Mesodermal cell (in vitro differentiated cells): ENCODE measurements around the gene LYZ.

ENCODE experiments used
- H3K27ac ChIP-seq: 2 replicates; pipeline ENCODE4 v1.7.0; 2013; ENCODE audit warnings: mild to moderate bottlenecking, low read depth, low read length, moderate library complexity; ENCODE audit not compliant: severe bottlenecking
- H3K36me3 ChIP-seq: 2 replicates; pipeline ENCODE4 v1.7.1; 2013; ENCODE audit warnings: mild to moderate bottlenecking, low read length, moderate library complexity; ENCODE audit not compliant: control insufficient read depth, insufficient read depth
- H3K4me1 ChIP-seq: one replicate; pipeline ENCODE4 v1.7.1; 2013; ENCODE audit warnings: mild to moderate bottlenecking, low read length; ENCODE audit not compliant: insufficient read depth, control insufficient read depth, poor library complexity, severe bottlenecking
- H3K4me3 ChIP-seq: 2 replicates; pipeline ENCODE4 v1.7.0; 2013; ENCODE audit warnings: low read length, control low read depth, mild to moderate bottlenecking; ENCODE audit not compliant: insufficient read depth, poor library complexity, severe bottlenecking; ENCODE audit errors: extremely low read depth
- H3K9me3 ChIP-seq: 2 replicates; pipeline ENCODE4 v1.7.1; 2013; ENCODE audit warnings: mild to moderate bottlenecking, low read length, moderate library complexity; ENCODE audit not compliant: control insufficient read depth
- WGBS, 2 experiments: methylation state at CpG; one replicate each; pipeline ENCODE4 v1.1.5; 2013; ENCODE audit warnings: missing lambda C conversion rate in 2 of 2; ENCODE audit not compliant: insufficient coverage in 2 of 2; 5-methylcytosine and 5-hydroxymethylcytosine counted together

LYZ gene

DNA sequence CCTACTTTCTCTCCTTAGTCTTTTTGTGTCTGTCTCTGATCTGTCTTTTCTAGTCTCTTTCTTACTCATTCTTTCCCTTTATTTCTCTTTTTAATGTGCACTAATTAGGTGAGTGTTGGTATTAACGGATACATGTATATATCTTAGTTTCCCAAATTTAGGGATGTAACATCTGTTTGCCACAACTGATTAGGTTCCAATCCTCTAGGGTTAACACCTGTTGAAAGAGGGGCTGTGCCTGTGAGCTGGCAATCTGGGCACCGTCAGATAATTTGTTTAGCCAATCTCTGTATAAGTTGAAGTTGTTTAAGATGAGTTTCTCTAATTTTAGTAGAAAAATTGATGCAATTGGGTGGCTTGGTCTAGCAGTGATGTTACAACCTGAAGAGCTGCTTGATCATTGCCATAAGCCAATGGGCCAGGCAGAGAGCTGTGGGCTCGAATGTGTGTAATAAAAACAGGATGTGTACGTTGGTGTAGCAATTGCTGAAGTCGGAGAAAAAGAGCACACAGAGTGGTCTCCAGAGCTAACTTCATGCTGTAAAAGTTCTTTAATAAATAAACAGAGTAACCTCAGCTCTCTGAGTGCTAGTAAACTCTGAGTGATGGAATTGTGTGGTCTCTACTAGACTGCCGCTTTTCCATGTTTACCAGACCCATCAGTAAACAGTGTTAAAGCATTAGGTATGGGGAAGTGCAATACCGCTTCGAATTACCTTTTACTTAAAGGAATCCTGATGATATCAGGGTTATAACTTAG is 18.3 kb upstream of the LYZ start:
- Histone ChIP-seq H3K27ac (no peak overlapping the region), H3K9me3 (no peaks in the 10 kb centered on the region), H3K4me1 (peaks cover 12% of the 10 kb centered on the region), H3K4me3 (no peak overlapping the region), H3K36me3 (no peaks in the 10 kb centered on the region)
- WGBS, 2 experiments: 80 to 86% methylated on average over 3 to 4 of the region's 8 CpGs

DNA sequence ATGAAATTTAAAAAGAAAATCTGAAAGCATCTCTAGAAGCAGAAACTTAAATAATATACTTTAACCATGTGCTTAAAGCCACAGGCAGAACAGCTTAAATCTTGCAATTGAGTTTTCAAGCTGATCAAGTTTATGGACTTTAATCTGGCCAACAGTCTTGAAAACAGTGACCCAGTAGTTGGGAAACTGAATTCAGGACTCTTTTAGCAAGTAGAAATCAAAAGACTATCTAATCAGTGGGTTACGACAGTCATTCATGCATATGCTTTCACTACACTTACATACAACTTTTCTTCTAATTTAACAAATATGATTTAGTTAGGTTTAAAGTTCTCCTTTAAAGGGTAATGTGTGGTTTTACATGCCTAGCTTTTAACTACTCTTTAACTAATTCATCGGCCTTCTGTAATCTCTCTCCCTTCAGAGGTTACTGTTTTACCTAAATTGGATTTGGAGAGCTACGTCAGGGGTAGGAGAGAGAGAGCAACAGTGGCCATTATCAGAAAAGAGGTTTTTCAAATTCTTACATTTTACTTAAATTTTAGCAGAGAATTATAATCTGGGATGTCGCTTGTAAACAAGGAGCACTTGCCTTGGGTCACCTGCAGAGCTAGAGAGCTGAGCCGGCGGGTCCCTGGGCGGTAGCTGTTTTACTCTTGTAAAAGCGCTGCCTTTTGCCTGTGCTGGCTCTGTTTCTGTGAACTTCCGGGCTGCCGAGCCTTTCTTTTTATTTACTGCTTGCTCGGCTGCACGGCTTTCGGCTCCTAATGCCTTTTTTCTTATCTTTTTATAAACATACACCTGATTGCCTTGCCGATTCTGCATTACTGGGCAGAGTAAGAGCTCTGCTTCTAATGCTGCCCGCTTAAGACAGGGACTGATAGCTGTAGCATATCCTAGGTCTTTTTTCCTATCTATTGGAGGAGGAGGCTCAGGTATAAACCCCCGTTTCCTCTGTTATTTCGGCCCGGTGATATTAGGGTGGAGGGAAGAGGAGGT is 17.4 kb upstream of the LYZ start:
- H3K4me3 ChIP-seq: peak overlapping the region; percentile 18
- no peak overlapping the region for H3K27ac ChIP-seq
- peaks cover 12% of the 10 kb centered on the region for H3K4me1 ChIP-seq
- H3K9me3 ChIP-seq: no peaks in the 10 kb centered on the region
- WGBS, 2 experiments: 11 to 16% methylated on average over 13 of the region's 18 CpGs
- no peaks in the 10 kb centered on the region for H3K36me3 ChIP-seq

DNA sequence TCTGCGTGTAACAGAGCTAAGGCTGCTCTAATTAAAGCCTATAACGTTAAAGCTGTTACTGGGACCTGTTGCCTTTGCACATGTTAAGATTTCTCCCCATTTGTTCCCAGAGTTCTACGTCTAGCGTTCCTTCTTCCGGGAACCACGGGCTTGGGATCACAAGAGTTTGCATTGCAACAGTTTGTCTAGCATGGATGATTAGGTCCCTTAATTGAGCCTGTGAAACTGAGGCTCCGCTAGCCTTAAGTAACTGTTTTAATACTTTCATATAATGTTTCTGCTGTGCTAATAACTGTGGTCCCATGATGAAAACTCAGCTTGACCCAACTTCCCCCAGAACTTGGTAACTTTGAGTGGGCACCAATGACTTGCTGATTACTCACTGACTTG is 16.7 kb upstream of the LYZ start:
- no peaks in the 10 kb centered on the region for H3K36me3 ChIP-seq
- no peak overlapping the region for H3K4me3 ChIP-seq
- peaks cover 12% of the 10 kb centered on the region for H3K4me1 ChIP-seq
- WGBS, 2 experiments: 42 to 80% methylated on average over 4 to 7 of the region's 7 CpGs
- H3K27ac ChIP-seq: no peak overlapping the region
- no peaks in the 10 kb centered on the region for H3K9me3 ChIP-seq

DNA sequence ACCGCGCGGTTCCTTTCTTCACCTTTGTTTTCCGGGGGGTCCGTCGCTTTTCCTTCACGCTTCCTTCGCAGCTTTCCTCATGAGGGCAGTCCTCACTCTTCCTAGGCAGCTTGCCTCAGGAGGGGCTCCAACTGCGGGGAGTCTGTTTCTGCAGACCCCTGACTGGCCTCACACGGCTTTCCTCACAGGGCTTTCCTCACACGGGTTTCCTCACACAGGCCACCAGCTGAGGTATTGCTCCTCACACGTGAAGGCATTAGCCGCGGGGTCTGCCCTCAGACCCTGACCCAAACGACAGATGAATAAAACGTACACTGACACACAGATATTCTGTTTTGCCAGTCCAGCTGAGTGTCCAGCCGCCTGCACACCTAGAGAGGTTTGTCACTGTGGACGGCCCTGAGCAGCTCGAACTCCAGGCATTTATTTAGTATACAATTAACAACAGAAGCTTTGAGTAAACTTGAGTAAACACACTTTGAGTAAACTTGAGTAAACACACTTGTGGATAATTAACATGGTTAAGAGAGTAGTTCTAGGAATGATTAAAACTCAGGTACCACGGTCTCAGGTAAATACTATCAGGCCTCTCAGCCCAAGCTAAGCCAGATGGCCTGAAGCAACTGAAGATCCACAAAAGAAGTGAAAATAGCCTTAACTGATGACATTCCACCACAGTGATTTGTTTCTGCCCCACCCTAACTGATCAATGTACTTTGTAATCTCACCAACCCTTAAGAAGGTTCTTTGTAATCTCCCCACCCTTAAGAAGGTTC is 16.1 kb upstream of the LYZ start:
- WGBS, 2 experiments: 85% methylated on average over 15 to 17 of the region's 20 CpGs
- H3K4me3 ChIP-seq: no peak overlapping the region
- no peaks in the 10 kb centered on the region for H3K36me3 ChIP-seq
- H3K27ac ChIP-seq: no peak overlapping the region
- H3K4me1 ChIP-seq: peaks cover 12% of the 10 kb centered on the region
- no peaks in the 10 kb centered on the region for H3K9me3 ChIP-seq

DNA sequence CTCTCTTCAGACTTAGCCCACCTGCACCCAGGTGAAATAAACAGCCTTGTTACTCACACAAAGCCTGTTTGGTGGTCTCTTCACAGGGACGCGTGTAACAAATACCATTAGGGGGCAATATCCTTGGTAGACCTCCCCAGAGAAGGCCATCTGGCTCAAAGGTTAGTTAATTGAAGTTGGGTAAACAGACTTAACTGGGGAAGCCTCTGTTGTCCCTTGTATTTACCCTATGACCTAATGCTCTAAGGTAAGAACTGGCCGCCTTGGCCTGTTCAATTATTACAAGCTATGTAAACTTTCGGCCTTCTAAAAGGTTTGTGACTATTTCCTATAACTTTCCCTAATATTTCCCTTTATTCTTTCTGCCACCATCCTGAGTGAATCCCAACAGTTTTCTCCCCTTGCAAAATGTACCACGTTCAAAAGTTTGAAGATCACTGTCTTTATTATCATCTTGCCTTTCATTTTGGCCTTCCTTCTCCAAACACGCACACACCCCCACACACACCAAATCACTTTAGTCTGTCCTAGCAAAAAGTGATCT is 15.3 kb upstream of the LYZ start:
- Histone ChIP-seq H3K4me1 (peaks cover 12% of the 10 kb centered on the region), H3K4me3 (no peak overlapping the region), H3K9me3 (no peaks in the 10 kb centered on the region), H3K36me3 (no peaks in the 10 kb centered on the region), H3K27ac (no peak overlapping the region)
- 95 to 100% methylated on average over 4 of the region's 6 CpGs for WGBS, 2 experiments

DNA sequence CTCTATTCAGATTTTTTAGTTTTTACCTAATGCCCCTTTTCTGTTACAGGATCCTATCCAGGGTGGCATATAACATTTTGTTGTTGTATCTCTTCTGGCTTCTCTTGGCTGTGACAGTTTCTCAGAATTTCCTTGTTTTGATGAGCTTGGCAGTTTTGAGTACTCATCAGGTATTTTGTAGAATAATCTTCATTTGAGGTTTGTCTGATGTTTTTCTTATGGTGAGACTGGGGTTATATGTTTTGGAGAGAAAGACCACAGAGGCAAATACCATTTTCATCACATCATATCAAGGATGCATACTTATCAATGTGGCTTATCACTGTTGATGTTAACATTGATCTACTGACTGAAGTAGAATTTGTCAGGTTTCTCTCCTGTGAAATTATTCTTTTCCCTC is 14.0 kb upstream of the LYZ start:
- H3K27ac ChIP-seq: no peak overlapping the region
- no peaks in the 10 kb centered on the region for H3K36me3 ChIP-seq
- no peaks in the 10 kb centered on the region for H3K9me3 ChIP-seq
- no peak overlapping the region for H3K4me3 ChIP-seq
- peaks cover 12% of the 10 kb centered on the region for H3K4me1 ChIP-seq

DNA sequence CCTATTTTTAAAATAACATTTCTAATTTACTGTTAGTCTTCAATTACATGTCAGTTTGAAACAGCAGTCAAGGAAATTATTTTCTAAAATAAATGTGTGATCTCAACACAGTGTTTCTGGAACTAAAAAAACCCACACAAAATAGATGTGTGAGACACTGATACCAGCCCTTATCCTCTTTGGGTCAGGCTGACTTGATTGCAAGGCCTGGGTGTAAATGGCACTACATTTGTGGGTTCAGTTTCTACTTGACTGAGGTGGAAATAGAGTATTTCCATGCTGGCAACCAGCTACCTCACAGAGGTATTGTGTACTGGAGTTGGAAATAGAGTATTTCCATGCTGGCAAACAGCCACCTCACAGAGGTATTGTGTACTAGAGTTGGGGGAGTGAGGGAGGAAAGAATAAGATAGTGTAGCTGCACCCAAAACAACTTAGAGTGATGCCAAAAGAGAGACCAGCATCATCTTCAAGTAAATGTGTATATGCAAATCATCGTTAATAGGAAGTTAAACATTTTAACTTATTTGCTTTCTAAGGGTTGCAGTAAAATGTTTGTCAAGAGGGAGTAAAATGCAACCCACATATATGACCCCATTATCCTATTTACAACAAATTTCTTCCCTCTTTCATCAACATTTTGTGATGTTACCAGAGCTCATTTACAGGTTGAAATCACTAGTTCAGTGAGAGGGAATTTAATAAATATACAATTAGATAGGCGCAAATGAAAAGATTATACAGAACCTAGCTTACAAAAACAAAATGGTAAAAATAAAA is 10.7 kb upstream of the LYZ start:
- no peaks in the 10 kb centered on the region for H3K9me3 ChIP-seq
- H3K4me3 ChIP-seq: no peak overlapping the region
- whole genome bisulfite sequencing, 2 experiments: no CpG with 5 or more reads among the region's 2 CpGs

DNA sequence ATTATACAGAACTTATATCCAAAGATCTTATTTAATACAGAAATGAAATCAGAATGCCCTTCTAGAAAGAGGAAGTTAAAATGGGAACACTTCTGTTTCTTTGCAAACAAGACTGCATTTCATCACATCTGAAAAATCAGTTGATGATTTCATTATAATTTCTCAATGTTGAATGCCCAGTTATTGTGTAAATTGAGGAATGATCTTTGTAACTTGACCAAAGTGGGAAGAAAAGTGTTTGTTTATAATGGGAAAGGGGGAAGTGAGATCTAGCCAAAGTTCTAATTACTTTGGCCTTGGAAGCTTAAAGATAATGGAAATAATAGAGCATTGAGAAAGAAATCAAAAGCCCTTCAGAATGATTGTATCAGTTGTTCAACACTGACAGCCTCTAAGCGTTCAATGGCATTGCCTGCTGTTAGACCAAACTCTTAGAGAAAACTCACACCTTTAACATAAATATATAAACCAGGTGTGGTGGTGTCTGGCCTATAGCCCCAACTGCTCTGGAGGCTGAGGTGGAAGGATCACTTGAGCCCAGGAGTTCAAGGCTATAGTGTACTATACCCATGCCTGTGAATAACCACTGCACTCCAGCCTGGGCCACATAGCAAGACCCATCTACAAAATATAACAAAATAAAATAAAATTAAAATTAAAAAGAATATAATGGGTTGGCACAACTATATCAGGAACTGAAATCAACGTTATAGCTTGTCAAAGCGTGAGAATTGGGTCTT is 9.9 kb upstream of the LYZ start:
- Histone ChIP-seq H3K36me3 (no peaks in the 10 kb centered on the region), H3K4me3 (no peak overlapping the region), H3K27ac (no peak overlapping the region), H3K4me1 (no peaks in the 10 kb centered on the region), H3K9me3 (no peaks in the 10 kb centered on the region)
- no CpG with 5 or more reads among the region's 3 CpGs for WGBS, 2 experiments

More for the DNA sequence above, 10.7 kb upstream of the LYZ start:
- H3K36me3 ChIP-seq: no peaks in the 10 kb centered on the region
- H3K27ac ChIP-seq: no peak overlapping the region
- H3K4me1 ChIP-seq: no peaks in the 10 kb centered on the region

DNA sequence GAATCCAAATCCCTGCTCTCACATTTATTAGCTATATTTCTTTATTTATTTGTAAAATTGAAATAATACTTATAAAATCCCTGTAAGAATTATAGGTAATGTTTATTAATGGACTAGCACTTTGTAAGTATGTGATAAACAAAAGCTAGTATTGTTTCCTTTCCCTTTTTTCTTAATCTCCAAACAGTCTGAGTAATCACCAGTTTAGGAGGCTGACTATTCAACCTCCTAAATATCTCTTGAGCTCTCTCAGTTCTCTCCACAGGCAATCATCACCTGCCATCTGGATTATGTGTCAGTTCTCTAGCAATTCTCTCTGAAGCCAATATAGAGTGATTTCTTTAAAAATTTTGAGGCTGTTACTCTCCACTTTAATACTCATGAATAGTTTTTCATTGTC is 9.2 kb upstream of the LYZ start:
- H3K9me3 ChIP-seq: no peaks in the 10 kb centered on the region
- no peaks in the 10 kb centered on the region for H3K36me3 ChIP-seq
- no peak overlapping the region for H3K4me3 ChIP-seq
- H3K4me1 ChIP-seq: no peaks in the 10 kb centered on the region
- H3K27ac ChIP-seq: no peak overlapping the region
